Lower leg skin (tissue), 3 donors: ENCODE data around the gene AK1.

Source experiments
- CTCF ChIP-seq, 3 donors: fragments of 450-650 bp; IDR thresholded peaks; one replicate each; pipeline ENCODE4 v1.5.1; 2016; ENCODE audit warnings: antibody characterized with exemption in 3 of 3, mild to moderate bottlenecking in 3 of 3, moderate library complexity in 2 of 3
- POLR2A ChIP-seq, 2 donors: fragments of 450-650 bp; IDR thresholded peaks; one replicate each; pipeline ENCODE4 v1.6.1; 2016 to 2017; ENCODE audit warnings: antibody characterized with exemption in 2 of 2, mild to moderate bottlenecking in 1 of 2, moderate library complexity in 1 of 2

- no peak for TF ChIP-seq CTCF (IDR thresholded peaks at IDR 0.05)
- TF ChIP-seq POLR2A (IDR thresholded peaks at IDR 0.05), result no peak
Observed at GRCh38 chr9:127853312-127854183, 23.9 kb downstream of the AK1 start.
